Prostate gland (tissue), 2 donors: Measurements from ENCODE around the gene PDE11A. TPM values are rescaled to one million over a fixed set of nuclear protein-coding genes. Genes with fewer than 3 reads are reported as not detected.
A peak's percentile ranks its signal among the peaks of the same experiment; 100 is the strongest.

Source experiments
- DNase-seq: peaks from one replicate; pipeline ENCODE4 v3.0.0-alpha.2; 2019; ENCODE audit warnings: low spot score
- H3K27ac ChIP-seq, 2 donors: fragments of 200-600 bp; sonication (generic); 2 replicates each; pipeline ENCODE4 v1.5.1; 2017 to 2019
- H3K27me3 ChIP-seq: fragments of 200-600 bp; sonication (generic); replicated peaks from 2 replicates; pipeline ENCODE4 v1.5.1; 2019; ENCODE audit not compliant: insufficient read depth
- H3K36me3 ChIP-seq, 2 donors: fragments of 200-600 bp; sonication (generic); 1 replicate in 1 of 2; 2 replicates in 1 of 2; pipeline versions ENCODE4 v1.5.1 to v1.8.1; 2017 to 2019
- H3K4me1 ChIP-seq: fragments of 200-600 bp; sonication (generic); replicated peaks from 2 replicates; pipeline ENCODE4 v1.5.1; 2019
- H3K4me3 ChIP-seq, 2 donors: fragments of 200-600 bp; sonication (generic); 2 replicates each; pipeline ENCODE4 v1.5.1; 2017 to 2019
- H3K9me3 ChIP-seq: fragments of 200-600 bp; sonication (generic); 2 replicates; pipeline ENCODE4 v1.5.1; 2017
- CTCF ChIP-seq, 4 experiments: fragments of 200-600 bp in 2 of 4; fragments of 450-650 bp in 2 of 4; sonication (generic) in 2 of 4; IDR thresholded peaks; 1 replicate in 3 of 4; 2 replicates in 1 of 4; pipeline ENCODE4 v1.5.1; 2016 to 2019; ENCODE audit warnings: antibody characterized with exemption in 4 of 4, mild to moderate bottlenecking in 2 of 4, moderate library complexity in 2 of 4
- POLR2A ChIP-seq: fragments of 450-650 bp; IDR thresholded peaks from one replicate; pipeline ENCODE4 v1.6.1; 2016; ENCODE audit warnings: antibody characterized with exemption, mild to moderate bottlenecking
- POLR2AphosphoS5 ChIP-seq: sonication (generic); formaldehyde crosslinking; IDR thresholded peaks from one replicate; pipeline ENCODE4 v1.6.1; 2017; ENCODE audit warnings: antibody characterized with exemption
- WGBS: methylation state at CpG from one replicate; pipeline ENCODE4 v1.1.5; 2018; 5-methylcytosine and 5-hydroxymethylcytosine counted together
- intact Hi-C: fragments of 100-400 bp; cut with DNase I; formaldehyde crosslinking; loops from one replicate; pipeline ENCODE4 v1.14.2; 2022
- total RNA-seq, 2 donors: library from RNA; depleted of rRNA; stranded (reverse); fragments of >200 nt; gene quantifications; one replicate each; pipeline ENCODE4 v1.1.0, GENCODE V29; 2016

Gene PDE11A
- total RNA-seq, 2 donors from 2014 or later = 14.9 to 26.6 TPM

GRCh38 chr2:177784745-177785067 lies 287.9 kb downstream of the PDE11A start:
- peak overlapping the region; percentile 39 to 75 for H3K27ac ChIP-seq
- H3K4me1 ChIP-seq = peaks cover 16% of the 10 kb centered on the region
- intact Hi-C loops = no loop called here
- no peak for DNase-seq
- no peaks in the 10 kb centered on the region for H3K9me3 ChIP-seq
- no peaks in the 10 kb centered on the region for H3K27me3 ChIP-seq
- H3K4me3 ChIP-seq = no peak overlapping the region
- H3K36me3 ChIP-seq = no peaks in the 10 kb centered on the region
- TF ChIP-seq CTCF (IDR thresholded peaks at IDR 0.05) (no peak), POLR2A (no peak), POLR2AphosphoS5 (no peak)
- 34% methylated on average over 1 of the region's 1 CpG for WGBS

- Histone ChIP-seq H3K27ac (peak overlapping the region; percentile 66 to 75), H3K4me1 (peaks cover 16% of the 10 kb centered on the region), H3K9me3 (no peaks in the 10 kb centered on the region), H3K36me3 (no peaks in the 10 kb centered on the region), H3K4me3 (no peak overlapping the region), H3K27me3 (no peaks in the 10 kb centered on the region)
- WGBS = 43% methylated on average over 2 of the region's 2 CpGs
- TF ChIP-seq POLR2AphosphoS5 = peak; percentile 65
- no peak for TF ChIP-seq POLR2A
- TF ChIP-seq CTCF (IDR thresholded peaks at IDR 0.05) = no peak
- peak; percentile 65 for DNase-seq
- intact Hi-C loops = no loop called here
Measured at GRCh38 chr2:177783835-177784744, 288.5 kb downstream of the PDE11A start.

GRCh38 chr2:177783091-177783490 lies 289.5 kb downstream of the PDE11A start:
- no peak for TF ChIP-seq POLR2A
- TF ChIP-seq POLR2AphosphoS5 = no peak
- no peak for TF ChIP-seq CTCF (IDR thresholded peaks at IDR 0.05)
- intact Hi-C loops = no loop called here
- Histone ChIP-seq H3K4me3 (no peak overlapping the region), H3K4me1 (peaks cover 16% of the 10 kb centered on the region), H3K27me3 (no peaks in the 10 kb centered on the region), H3K9me3 (no peaks in the 10 kb centered on the region), H3K36me3 (no peaks in the 10 kb centered on the region), H3K27ac (peak overlapping the region in 1 of 2 donors; percentile 75)
- DNase-seq = no peak

- Histone ChIP-seq H3K27me3 (no peaks in the 10 kb centered on the region), H3K36me3 (no peaks in the 10 kb centered on the region), H3K9me3 (no peaks in the 10 kb centered on the region), H3K4me1 (peaks cover 16% of the 10 kb centered on the region), H3K4me3 (no peak overlapping the region), H3K27ac (peak overlapping the region in 1 of 2 donors; percentile 75)
- DNase-seq = no peak
- intact Hi-C loops = no loop called here
- no peak for TF ChIP-seq POLR2A
- no peak for TF ChIP-seq CTCF (IDR thresholded peaks at IDR 0.05)
- TF ChIP-seq POLR2AphosphoS5 = no peak
Measured at GRCh38 chr2:177782613-177783012, 290.0 kb downstream of the PDE11A start.

GRCh38 chr2:177778472-177778871 lies 294.1 kb downstream of the PDE11A start:
- TF ChIP-seq POLR2A = no peak
- TF ChIP-seq CTCF (IDR thresholded peaks at IDR 0.05) = no peak
- TF ChIP-seq POLR2AphosphoS5 = no peak
- Histone ChIP-seq H3K4me1 (peaks cover 1% of the 10 kb centered on the region), H3K4me3 (no peak overlapping the region), H3K27ac (no peak overlapping the region), H3K36me3 (no peaks in the 10 kb centered on the region), H3K27me3 (no peaks in the 10 kb centered on the region), H3K9me3 (no peaks in the 10 kb centered on the region)
- WGBS = 90% methylated on average over 5 of the region's 5 CpGs
- no peak for DNase-seq
- intact Hi-C loops = no loop called here
